G401 (cell line): Measurements from ENCODE around the gene FTCD. TPM values are rescaled to one million over a fixed set of nuclear protein-coding genes. Genes with fewer than 3 reads are reported as not detected.

Source experiments
- DNase-seq: peaks from one replicate; pipeline ENCODE4 v3.0.0-alpha.2; 2015; ENCODE audit warnings: low spot score
- in situ Hi-C: cut with HindIII; loops from 2 replicates; pipeline ENCODE4 v1.10.0; 2016; ENCODE audit warnings: low sequenced_read_pairs, mixed read lengths
- total RNA-seq: library from RNA; depleted of rRNA; stranded (reverse); fragments of >200 nt; shearing (Covaris generic); gene quantifications from 2 replicates; pipeline ENCODE4 v1.2.3, GENCODE V29; 2014

The FTCD gene
- total RNA-seq, 1 experiment from 2014 or later, result 1.1 TPM

GRCh38 chr21:46128106-46128932, 27.1 kb downstream of the FTCD start:
- no peak for DNase-seq
- in situ Hi-C loops, result no loop called here

- DNase-seq, result no peak
- in situ Hi-C loops, result no loop called here
These were observed 27.9 kb downstream of the FTCD start for GRCh38 chr21:46127239-46128105.

- no peak for DNase-seq
- in situ Hi-C loops, result no loop called here
These were observed 28.8 kb downstream of the FTCD start for GRCh38 chr21:46126309-46127238.

GRCh38 chr21:46125846-46126301, 29.5 kb downstream of the FTCD start:
- in situ Hi-C loops, result no loop called here
- no peak for DNase-seq

GRCh38 chr21:46124926-46125845, 30.2 kb downstream of the FTCD start:
- DNase-seq, result no peak
- in situ Hi-C loops, result no loop called here

GRCh38 chr21:46124083-46124925, 31.1 kb downstream of the FTCD start:
- DNase-seq, result no peak
- in situ Hi-C loops, result no loop called here

- in situ Hi-C loops, result no loop called here
- DNase-seq, result no peak
These were observed 32.4 kb downstream of the FTCD start for GRCh38 chr21:46122758-46123683.

GRCh38 chr21:46122237-46122671, 33.1 kb downstream of the FTCD start:
- no peak for DNase-seq
- in situ Hi-C loops, result no loop called here

- no peak for DNase-seq
- in situ Hi-C loops, result no loop called here
These were observed 33.8 kb downstream of the FTCD start for GRCh38 chr21:46121286-46122221.

GRCh38 chr21:46120301-46121285, 34.8 kb downstream of the FTCD start:
- in situ Hi-C loops, result no loop called here
- DNase-seq, result no peak

GRCh38 chr21:46119637-46120271, 35.6 kb downstream of the FTCD start:
- in situ Hi-C loops, result no loop called here
- DNase-seq, result no peak

GRCh38 chr21:46119144-46119636, 36.2 kb downstream of the FTCD start:
- in situ Hi-C loops, result no loop called here
- no peak for DNase-seq

- in situ Hi-C loops, result no loop called here
- no peak for DNase-seq
These were observed 36.8 kb downstream of the FTCD start for GRCh38 chr21:46118316-46119143.
